ENCODE measurements around the gene SEPTIN1. TPM values are rescaled to one million over a fixed set of nuclear protein-coding genes. Genes with fewer than 3 reads are reported as not detected.

The SEPTIN1 gene
- total RNA-seq, 1 experiment from 2014 or later, result 0.26 TPM

GRCh38 chr16:30377050-30377811 is 5.1 kb downstream of the SEPTIN1 start:
- no peak for DNase-seq (ENCODE audit: low read depth)

- no peak for DNase-seq (ENCODE audit: low read depth)
Measured at GRCh38 chr16:30376461-30376902, 5.9 kb downstream of the SEPTIN1 start.

GRCh38 chr16:30375864-30376263 is 6.5 kb downstream of the SEPTIN1 start:
- no peak for DNase-seq (ENCODE audit: low read depth)

- DNase-seq (ENCODE audit: low read depth), result no peak
Measured at GRCh38 chr16:30374538-30374937, 7.8 kb downstream of the SEPTIN1 start, which contains the start of gene MYL11. TSS of gene MYL11 (plus strand) at chr16:30374802. CDS start at chr16:30374858, 56 bp downstream.

- DNase-seq (ENCODE audit: low read depth), result no peak
Measured at GRCh38 chr16:30372725-30373124, 9.6 kb downstream of the SEPTIN1 start.

- DNase-seq (ENCODE audit: low read depth), result no peak
Measured at GRCh38 chr16:30372038-30372712, 10.2 kb downstream of the SEPTIN1 start.

GRCh38 chr16:30371248-30371816 is 11.0 kb downstream of the SEPTIN1 start:
- DNase-seq (ENCODE audit: low read depth), result no peak

GRCh38 chr16:30370456-30371247 is 11.7 kb downstream of the SEPTIN1 start, which contains the start of gene TBC1D10B:
TSS of gene TBC1D10B (minus strand) at chr16:30370494. CDS start at chr16:30370183, 311 bp downstream.
- peak; percentile 100 for DNase-seq (ENCODE audit: low read depth)

GRCh38 chr16:30369938-30370455 is 12.4 kb downstream of the SEPTIN1 start:
- DNase-seq (ENCODE audit: low read depth), result no peak

- no peak for DNase-seq (ENCODE audit: low read depth)
Measured at GRCh38 chr16:30369091-30369937, 13.0 kb downstream of the SEPTIN1 start.

GRCh38 chr16:30368792-30369090 is 13.6 kb downstream of the SEPTIN1 start:
- DNase-seq (ENCODE audit: low read depth), result no peak

- DNase-seq (ENCODE audit: low read depth), result peak; percentile 68
Measured at GRCh38 chr16:30368122-30368791, 14.1 kb downstream of the SEPTIN1 start.

- no peak for DNase-seq (ENCODE audit: low read depth)
Measured at GRCh38 chr16:30367349-30368009, 14.9 kb downstream of the SEPTIN1 start.

GRCh38 chr16:30366511-30366910 is 15.8 kb downstream of the SEPTIN1 start:
- DNase-seq (ENCODE audit: low read depth), result no peak

- DNase-seq (ENCODE audit: low read depth), result no peak
Measured at GRCh38 chr16:30365200-30365599, 17.2 kb downstream of the SEPTIN1 start.

GRCh38 chr16:30361180-30361579 is 21.2 kb downstream of the SEPTIN1 start:
- no peak for DNase-seq (ENCODE audit: low read depth)

- no peak for DNase-seq (ENCODE audit: low read depth)
Measured at GRCh38 chr16:30359871-30360170, 22.5 kb downstream of the SEPTIN1 start.

GRCh38 chr16:30358990-30359870 is 23.1 kb downstream of the SEPTIN1 start:
- no peak for DNase-seq (ENCODE audit: low read depth)

GRCh38 chr16:30358577-30358936 is 23.8 kb downstream of the SEPTIN1 start:
- no peak for DNase-seq (ENCODE audit: low read depth)

Measured in HT1080 (cell line).